Activated T-helper 1 cell treated with Interleukin-2 at 50 U/mL for 16 hours (primary cell): Measurements from ENCODE around the gene STAP2.

Experiments used
- DNase-seq: peaks from one replicate; pipeline ENCODE4 v3.0.0-alpha.2; 2020; ENCODE audit warnings: low read depth

STAP2 gene

GRCh38 chr19:4338441-4339355 is at the start of gene STAP2:
Gene STAP2 (minus strand): TSS chr19:4338827. CDS start chr19:4338753, 74 bp downstream.
- DNase-seq: no peak

- DNase-seq: no peak
These were observed 47.6 kb upstream of the STAP2 start for GRCh38 chr19:4386041-4386782.

GRCh38 chr19:4385291-4386040 is 46.8 kb upstream of the STAP2 start:
- DNase-seq: no peak

GRCh38 chr19:4380254-4380727 is 41.7 kb upstream of the STAP2 start:
- peak; percentile 52 for DNase-seq

GRCh38 chr19:4379383-4380253 is 41.0 kb upstream of the STAP2 start:
- DNase-seq: no peak

GRCh38 chr19:4378886-4379285 is 40.3 kb upstream of the STAP2 start:
- DNase-seq: no peak

- no peak for DNase-seq
These were observed 38.6 kb upstream of the STAP2 start for GRCh38 chr19:4376991-4377781.

GRCh38 chr19:4376671-4376990 is 38.0 kb upstream of the STAP2 start:
- DNase-seq: no peak

- DNase-seq: no peak
These were observed 37.5 kb upstream of the STAP2 start for GRCh38 chr19:4376028-4376670.

GRCh38 chr19:4375164-4376027 is 36.8 kb upstream of the STAP2 start:
- no peak for DNase-seq

- no peak for DNase-seq
These were observed 36.0 kb upstream of the STAP2 start for GRCh38 chr19:4374498-4375163.

GRCh38 chr19:4373601-4374497 is 35.2 kb upstream of the STAP2 start:
- no peak for DNase-seq

GRCh38 chr19:4373013-4373367 is 34.4 kb upstream of the STAP2 start:
- no peak for DNase-seq

GRCh38 chr19:4372165-4373012 is 33.8 kb upstream of the STAP2 start:
- DNase-seq: no peak

- no peak for DNase-seq
These were observed 32.9 kb upstream of the STAP2 start for GRCh38 chr19:4371247-4372164.
